GM19351 (cell line): Measurements from ENCODE around the gene PIGU.
"Not testable (repeated sequence)": the region's sequence is repeated elsewhere in the genome, so short reads cannot be mapped to it uniquely, and the experiment has no call there.

Experiments used
- ATAC-seq: cut with Tn5 transposase; IDR thresholded peaks from one replicate; pipeline ENCODE4 v1.9.1; 2021; ENCODE audit warnings: mild to moderate bottlenecking, moderate library complexity; ENCODE audit not compliant: unreplicated experiment

PIGU gene

DNA sequence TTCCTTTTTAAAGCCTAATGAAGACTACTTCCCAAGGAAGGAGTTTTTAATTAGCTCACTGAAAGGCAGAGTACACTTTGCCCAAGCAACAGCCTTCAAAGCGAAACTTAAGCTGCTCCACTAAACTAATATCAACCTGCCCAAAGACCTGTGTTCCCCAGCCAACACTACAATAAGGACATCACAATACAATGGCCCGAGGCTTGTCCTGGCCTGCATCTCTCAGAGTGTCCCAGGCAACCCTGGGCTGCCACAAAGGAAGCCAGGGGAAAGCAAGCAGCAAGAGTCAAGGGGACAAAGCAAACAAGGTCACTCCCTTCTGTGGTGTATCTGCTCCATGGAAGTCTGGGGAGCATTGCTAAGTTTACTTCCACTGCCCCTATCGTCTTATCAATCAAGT lies 52.3 kb downstream of the PIGU start:
- no peak for ATAC-seq

DNA sequence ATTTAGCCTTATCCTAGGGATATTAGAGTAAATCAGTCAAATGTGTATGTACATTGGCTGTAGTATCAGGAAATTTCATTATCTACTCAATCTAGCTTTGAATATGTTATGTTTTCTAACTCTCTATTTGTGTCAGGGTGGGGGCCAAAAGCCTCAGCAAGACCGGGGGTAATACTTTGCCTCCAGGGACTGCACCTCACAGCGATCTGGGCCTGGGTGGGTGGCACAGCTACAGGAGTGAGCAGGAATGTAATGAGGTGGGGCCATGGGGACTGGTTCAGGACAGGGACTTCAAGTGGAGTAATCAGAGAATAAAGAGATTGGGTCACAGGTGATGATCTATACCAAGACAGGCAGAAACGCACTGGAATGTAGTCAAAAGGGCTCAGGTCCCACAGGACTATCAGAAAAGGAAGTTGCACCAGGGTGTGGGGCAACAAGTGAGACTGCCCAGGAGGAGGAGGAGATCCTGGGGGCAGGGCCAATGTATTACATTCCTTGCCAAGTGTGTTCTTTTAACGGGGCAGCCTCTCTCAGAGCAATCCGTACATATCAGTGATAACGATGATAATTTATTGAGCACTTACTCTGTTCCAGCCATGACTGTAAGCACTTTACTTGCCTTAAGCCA lies 54.0 kb downstream of the PIGU start:
- ATAC-seq: no peak

DNA sequence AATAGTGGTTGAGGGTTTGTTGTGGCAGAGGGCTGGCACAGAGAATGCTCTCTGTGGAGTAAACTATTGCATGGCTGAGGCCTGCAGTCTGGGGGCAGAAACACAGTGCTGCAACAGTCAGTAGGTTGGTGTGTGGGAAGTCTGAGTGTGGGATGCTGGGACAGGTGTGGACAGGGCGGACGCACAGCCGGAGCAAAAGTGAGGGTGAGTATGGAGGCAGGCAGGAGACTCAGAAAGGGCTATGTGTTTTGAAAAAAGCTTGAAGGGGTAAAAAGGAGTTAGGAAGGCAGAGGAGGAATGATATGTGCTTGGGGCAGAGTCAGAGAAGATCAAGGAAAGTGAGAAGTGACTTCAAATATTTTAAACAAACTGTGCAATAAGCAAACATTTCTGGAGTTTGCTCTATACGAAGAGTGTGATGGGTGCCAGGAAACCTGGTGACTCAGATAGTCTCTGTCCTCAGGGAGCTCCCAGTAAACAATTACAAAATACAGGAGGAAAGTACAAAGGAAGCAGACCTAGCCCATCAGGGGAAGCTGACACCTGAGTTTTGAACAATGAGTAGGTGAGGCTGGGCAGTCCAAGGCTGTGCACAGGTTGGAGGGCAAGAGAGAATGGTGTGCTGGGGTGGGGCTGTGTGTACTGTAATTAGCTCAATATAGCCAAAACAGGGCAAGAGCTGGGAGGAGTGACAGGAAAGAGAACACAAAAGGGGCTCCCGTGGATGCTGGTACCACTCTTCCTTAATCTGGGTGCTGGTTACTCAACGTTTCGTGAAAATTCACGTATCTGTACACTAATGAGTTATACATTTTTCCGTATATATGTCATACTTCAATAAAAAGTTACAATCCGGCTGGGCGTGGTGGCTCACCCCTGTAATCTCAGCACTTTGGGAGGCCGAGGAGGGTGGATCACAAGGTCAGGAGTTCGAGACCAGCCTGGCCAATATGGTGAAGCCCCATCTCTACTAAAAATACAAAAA lies 55.2 kb downstream of the PIGU start:
- no peak for ATAC-seq

DNA sequence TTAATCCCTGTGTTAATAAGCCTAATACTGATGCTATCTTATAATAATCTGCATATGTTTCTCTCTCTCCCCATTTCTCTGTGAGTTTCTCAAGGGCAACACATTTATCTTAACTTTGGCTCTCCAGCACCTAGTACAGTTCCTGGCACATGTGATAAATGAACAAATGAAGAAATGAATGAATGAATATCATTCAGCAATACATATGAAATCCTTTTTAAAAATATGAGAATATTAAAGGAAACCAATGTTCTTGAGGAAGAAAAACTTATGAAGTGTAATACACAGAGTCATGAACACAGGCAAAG lies 55.9 kb downstream of the PIGU start:
- no peak for ATAC-seq

DNA sequence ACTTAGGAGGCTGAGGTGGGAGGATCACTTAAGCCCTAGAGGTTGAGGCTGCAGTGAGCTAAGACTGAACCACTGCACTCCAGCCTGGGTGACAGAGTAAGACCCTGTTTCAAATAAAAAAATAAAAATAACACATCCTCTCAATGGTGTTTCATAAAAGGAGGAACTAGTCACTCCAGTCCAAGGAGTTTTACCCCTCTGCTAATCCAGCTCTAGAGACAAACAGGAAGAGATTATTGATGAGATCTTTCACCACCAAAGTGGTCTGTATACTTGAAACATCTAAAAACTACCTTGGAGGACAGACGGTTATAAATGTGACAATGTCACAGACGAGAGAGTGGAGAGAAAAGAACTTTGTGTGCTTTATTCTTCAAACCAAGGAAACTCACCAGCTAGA lies 58.2 kb downstream of the PIGU start:
- ATAC-seq: no peak

DNA sequence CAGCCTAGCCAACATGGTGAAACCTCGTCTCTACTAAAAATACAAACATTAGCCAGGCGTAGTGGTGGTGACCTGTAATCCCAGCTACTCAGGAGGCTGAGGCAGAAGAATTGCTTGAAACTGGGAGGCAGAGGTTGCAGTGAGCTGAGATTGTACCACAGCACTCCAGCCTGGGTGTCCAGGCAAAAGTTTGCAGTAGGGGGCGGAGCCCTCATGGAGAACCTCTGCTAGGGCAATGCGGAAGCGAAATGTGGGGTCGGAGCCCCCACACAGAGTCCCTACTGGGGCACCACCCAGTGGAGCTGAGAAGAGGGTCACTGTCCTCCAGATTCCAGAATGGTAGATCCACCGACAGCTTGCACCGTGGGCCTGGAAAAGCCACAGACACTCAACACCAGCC lies 60.0 kb downstream of the PIGU start:
- ATAC-seq: not testable (repeated sequence)

DNA sequence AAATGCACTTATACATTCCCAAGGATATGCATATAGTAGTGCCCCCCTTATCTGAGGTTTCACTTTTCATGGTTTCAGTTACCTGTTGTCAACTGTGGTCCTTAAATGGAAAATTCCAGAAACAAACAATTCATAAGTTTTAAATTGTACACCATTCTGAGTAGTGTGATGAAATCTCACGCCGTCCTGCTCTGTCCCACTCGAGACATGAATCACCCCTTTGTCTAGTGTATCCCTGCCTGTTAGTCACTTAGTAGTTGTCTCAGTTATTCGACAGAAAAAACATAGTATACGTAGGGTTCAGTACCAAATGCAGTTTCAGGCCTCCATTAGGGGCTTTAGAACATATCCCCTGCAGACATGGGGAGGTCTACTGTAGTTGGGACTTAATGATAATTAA lies 61.4 kb downstream of the PIGU start:
- ATAC-seq: no peak

DNA sequence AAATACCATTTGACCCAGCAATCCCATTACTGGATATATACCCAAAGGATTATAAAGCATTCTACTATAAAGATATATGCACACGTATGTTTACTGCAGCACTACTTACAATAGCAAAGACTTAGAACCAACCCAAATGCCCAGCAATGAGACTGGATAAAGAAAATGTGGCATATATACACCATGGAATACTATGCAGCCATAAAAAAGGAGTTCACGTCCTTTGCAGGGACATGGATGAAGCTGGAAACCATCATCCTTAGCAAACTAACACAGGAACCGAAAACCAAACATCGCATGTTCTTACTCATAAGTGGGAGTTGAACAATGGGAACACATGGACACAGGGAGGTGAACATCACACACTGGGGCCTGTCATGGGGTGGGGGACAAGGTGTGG lies 64.9 kb downstream of the PIGU start:
- ATAC-seq: not testable (repeated sequence)

DNA sequence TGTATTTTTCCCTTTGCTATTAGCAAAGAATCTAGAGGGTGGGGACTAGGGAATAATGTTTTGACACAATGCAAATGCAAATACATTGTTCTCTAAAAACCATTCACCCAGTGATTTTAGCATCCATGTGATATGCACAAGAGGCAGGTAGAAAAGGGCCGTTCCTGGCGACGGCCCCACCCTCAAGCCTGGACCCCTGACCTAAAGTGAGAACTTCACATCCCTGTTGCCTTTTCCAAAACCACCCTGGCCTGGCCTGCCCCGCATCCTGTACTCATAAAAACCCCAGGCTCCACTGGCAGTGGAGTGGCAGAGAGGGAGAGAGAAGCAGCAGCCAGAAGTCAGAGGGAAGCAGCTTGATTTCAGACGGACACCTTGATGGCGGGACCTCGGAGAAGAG lies 69.8 kb downstream of the PIGU start:
- ATAC-seq: no peak

DNA sequence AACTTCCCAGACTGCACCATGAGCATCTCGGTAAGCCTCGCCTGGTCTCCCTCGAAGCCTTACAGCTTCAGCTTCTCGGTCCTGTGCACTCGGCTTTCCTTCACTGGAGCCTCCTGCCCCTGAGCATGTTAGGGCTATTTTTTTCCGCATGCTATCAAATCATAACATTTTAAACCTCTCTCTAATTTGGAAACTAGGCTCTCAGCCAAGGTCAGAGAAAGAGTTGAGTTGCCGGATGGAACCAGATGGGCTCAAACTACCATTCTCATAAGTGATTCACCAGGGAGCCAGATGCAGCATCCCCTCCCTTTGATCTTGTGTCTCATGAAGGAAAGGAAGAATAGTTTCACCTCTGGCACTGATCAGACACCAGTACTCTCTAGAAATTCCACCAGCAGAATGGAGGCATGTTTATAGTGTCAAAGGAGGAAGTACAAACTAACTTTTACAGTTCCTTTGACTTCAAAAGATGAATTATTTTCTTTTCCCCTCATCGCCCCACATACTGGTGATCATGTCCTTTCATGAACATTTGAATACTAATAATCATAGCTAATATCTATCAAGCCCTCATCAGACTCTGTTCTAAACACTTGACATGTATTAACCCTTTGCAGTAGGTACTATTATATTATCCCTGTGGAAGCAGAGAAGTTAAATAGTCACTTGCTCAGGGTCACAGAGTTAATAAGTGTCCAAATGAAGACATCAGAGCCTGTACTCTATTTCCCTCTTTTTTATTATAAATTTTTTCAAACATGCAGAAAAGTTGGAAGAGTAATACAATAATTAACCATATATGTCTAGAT lies 71.7 kb downstream of the PIGU start:
- no peak for ATAC-seq

DNA sequence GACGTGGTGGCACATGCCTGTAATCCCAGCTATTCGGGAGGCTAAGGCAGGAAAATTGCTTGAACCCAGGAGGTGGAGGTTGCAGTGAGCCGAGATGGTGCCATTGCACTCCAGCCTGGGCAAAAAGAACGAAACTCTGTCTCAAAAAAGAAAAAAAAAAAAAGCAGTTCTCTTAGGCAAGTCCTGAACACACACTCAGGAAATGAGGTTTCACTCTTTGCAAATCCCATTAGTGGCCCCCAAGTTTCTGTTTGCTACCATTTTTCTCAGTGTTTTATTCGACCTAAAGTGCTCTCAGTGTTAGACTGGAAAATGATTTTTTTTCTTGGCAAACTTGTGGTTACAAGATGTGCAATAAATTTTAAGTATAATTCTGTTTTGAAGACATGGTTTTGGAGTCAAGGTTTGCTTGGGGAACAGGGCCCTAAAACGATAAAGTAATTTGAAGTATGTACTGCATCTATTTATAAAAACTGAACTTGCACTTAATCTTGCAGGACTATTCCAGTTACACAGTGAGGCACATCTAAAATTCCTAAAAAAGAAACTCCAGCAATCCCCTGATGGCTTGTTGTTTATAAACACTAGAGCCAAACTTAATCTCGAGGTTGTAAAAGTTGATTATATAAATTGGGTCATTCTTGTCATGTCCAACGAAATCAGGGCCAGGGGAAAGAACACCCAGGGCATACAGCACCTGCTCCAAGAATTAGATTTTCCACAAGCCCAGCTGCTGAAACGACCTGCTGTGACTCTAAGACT lies 75.8 kb downstream of the PIGU start:
- ATAC-seq: no peak

DNA sequence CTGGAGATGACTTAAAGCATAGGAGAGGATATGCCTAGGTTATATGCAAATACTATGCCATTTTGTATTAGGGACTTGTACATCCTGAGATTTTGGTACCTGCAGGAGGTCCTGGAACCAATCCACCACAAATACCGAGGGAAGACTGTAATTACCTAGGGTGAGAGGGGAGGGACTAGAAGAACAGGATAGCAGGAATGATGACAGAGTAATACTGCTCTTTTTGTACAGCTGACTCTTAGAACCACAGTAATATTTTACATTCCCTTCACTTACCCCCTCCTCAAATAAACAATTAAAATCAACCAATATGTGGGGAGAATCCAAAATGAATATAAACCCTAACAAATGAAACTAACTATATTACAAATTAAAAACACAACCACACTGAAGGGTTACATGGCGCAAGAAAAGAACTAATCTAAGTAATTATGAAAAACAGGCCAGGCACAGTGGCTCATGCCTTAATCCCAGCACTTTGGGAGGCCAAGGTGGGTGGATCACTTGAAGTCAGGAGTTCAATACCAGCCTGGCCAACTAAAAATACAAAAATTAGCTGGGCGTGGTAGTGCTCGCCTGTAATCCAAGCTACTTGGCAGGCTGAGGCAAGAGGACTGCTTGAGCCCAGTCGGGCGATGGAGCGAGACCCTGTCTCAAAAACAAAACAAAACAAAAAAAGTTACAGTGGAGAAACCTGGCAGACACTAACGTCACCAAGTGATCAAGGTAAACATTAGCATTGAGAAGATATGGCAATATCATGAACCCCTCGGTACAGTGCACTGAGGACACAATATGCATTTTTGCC lies 81.3 kb downstream of the PIGU start:
- ATAC-seq: no peak

DNA sequence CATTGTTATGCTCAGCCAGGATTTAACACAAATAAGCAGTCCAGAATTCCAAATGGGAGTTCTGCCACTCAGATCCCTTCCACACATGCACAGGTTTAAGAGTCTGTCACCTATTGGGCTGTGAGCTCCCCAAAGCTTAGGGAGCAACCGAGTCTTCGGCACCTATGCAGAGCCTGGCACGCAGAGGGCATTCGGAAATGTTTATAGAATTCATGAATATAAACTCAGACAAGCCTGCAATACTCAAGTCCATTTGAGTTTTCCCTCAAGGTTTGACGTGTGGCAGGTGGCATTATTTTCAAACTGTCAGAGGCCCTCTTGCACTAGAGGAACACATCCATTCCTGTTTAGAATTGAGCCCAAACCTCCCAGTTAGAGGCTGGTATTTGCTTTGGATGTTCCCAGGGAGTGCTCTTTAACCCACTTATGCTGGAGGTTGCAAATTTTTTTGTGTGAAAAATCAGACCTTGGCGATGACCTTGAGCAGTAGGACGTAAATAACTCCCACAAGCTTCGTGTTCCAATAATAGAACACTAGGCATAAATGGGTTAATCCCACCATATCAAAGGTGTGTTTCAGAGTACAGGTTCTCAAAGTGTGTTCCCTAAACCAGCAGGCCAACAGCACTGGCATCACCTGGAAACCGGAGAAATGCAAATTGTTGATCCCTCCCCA lies 90.3 kb downstream of the PIGU start:
- no peak for ATAC-seq

DNA sequence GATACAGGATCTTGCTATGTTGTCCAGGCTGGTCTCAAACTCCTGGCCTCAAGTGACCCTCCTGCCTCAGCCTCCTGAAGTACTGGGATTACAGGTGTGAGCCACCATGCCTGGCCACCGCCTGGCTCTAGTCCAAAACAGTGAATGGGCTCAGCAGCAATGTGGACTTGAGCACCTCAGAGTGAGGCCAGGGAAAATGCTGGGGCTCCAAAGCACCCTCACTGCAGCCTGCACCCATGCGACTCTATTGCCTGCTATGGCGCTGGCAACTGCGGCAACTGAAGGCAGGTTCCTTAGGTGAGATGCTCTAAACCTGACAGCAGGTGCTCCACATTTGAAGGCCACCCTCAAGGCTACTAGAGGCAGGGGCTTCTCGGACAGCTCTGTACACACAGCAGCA lies 91.9 kb downstream of the PIGU start:
- no peak for ATAC-seq

DNA sequence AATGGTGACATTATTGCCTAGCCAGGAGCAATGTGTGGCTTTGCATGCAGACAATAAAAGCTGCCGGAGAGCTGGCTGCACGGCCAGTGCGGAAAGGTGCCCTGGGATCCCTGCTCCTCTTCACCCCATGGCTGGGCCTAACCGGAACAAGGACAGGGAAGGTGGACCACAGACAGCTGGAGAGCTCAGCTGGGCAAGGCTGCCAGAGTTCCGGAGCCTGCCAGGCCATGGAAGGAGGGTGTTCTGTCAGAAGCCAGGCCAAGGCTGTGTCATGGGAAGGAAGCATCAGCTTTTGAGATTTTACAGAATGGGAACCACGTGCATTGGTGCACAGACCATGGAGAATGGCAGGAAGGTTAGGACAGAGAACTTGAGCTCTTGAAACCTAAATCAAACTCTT lies 93.3 kb downstream of the PIGU start:
- no peak for ATAC-seq

DNA sequence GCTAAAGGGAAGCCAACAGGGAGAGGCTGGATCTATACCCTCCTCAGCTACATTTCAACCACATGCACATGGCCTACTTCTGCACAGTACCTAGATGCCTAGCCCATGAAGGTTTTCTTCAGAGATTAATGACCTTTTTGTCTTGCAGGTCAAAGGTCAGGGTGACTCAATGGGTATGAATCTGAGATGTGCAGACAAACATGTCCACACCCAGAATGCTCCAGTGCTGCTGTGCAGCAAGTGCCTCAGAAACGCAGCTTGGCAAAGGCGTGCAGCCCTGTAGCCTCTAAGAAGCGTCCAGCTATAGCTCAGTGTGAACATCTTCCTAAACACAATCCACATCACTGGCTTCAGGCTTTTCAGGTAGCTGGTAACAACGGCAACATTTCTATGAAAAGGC lies 94.0 kb downstream of the PIGU start:
- ATAC-seq: no peak

DNA sequence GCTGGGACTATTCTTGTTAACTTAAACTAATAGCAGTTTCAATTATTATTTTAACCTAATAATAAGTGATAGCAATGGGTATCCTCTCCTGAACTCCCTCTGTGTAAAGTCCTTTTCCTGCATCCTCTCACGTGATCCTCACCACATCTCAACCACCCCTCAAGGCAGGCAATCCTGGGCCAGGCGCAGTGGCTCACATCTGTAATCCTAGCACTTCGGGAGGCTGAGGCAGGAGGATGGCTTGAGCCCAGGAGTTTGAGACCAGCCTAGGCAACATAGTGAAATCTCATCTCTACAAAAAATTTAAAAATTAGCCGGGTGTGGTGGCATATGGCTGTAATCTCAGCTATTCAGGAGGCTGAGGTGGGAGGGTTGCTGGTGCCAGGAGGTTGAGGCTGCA lies 94.7 kb downstream of the PIGU start:
- no peak for ATAC-seq

DNA sequence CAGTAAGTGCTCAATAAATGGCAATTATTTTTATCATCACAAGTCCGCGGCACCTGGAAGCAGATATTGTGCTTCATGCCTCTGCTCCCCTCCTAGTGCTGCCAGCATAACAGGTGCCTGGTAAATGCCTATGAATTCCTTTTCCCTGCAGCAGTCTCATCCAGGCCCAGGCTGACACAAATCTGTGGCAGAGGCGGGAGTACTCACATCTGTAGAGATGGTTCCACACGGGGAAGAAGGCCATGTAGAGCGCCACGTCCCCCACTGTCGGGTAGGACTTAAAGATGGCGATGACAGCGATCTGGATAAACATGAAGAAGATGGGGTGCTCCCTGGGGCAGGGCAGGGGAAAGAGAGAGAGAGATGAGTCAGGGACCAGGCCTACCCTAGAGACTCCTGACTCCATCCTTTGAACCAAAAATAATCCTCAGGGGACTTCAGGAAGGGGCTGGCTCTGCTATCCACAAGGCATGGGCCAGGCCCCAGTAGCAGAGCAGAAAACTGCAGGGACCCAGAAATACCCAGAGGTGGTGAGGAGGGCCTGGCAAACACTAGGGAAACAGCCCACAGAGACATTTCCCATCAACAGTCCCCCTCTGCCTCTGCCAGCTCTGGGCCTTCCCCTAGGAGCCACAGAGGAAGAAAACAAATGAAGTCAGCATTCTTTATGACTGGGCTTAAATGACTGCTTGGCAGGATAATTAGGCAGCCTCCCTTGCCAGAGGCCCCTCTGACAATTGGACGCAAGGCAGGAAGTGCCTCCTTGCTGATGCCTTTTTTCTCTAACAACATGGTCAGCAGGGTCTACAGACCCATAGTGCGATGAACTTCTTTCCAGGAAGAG lies 95.3 kb downstream of the PIGU start:
- ATAC-seq: no peak
